CD4-positive, alpha-beta T cell treated with Interleukin-4 for 1 hour (primary cell): Measurements from ENCODE around the gene JSRP1.
"Not testable (repeated sequence)": the region's sequence is repeated elsewhere in the genome, so short reads cannot be mapped to it uniquely, and the experiment has no call there.

Experiments used
- DNase-seq, 2 donors: peaks; one replicate each; pipeline ENCODE4 v3.0.0-alpha.2; 2020 to 2022

Gene JSRP1

GRCh38 chr19:2282062-2282861 is 26.0 kb upstream of the JSRP1 start, which contains the start of gene PEAK3:
Gene PEAK3, minus strand, starts transcription at chr19:2282175. Its CDS starts 1,244 bp downstream, at chr19:2280931.
- DNase-seq, result peak; percentile 52 to 61

GRCh38 chr19:2281265-2282061 is 25.2 kb upstream of the JSRP1 start:
- DNase-seq, result not testable (repeated sequence)

GRCh38 chr19:2280633-2281264 is 24.5 kb upstream of the JSRP1 start:
- no peak for DNase-seq

- no peak for DNase-seq
Observed at GRCh38 chr19:2278459-2279158, 22.4 kb upstream of the JSRP1 start.

- DNase-seq, result no peak
Observed at GRCh38 chr19:2277138-2277537, 20.9 kb upstream of the JSRP1 start.

GRCh38 chr19:2276429-2276986 is 20.3 kb upstream of the JSRP1 start:
- no peak for DNase-seq

GRCh38 chr19:2275588-2276428 is 19.6 kb upstream of the JSRP1 start:
- no peak for DNase-seq

- peak; percentile 55 to 68 for DNase-seq
Observed at GRCh38 chr19:2274931-2275535, 18.8 kb upstream of the JSRP1 start.

GRCh38 chr19:2274185-2274711 is 18.0 kb upstream of the JSRP1 start:
- no peak for DNase-seq

GRCh38 chr19:2273356-2274184 is 17.4 kb upstream of the JSRP1 start:
- peak; percentile 82 to 84 for DNase-seq

GRCh38 chr19:2271234-2272103 is 15.3 kb upstream of the JSRP1 start:
- DNase-seq, result no peak

- DNase-seq, result peak; percentile 78 to 85
Observed at GRCh38 chr19:2270423-2271233, 14.4 kb upstream of the JSRP1 start.

- DNase-seq, result no peak
Observed at GRCh38 chr19:2270157-2270422, 13.9 kb upstream of the JSRP1 start.

- DNase-seq, result peak; percentile 98 to 99
Observed at GRCh38 chr19:2269244-2270156, 13.3 kb upstream of the JSRP1 start.

- no peak for DNase-seq
Observed at GRCh38 chr19:2268861-2269243, 12.6 kb upstream of the JSRP1 start.

- no peak for DNase-seq
Observed at GRCh38 chr19:2268480-2268830, 12.2 kb upstream of the JSRP1 start.
